Uterine smooth muscle cell (primary cell): ENCODE measurements around the gene AZGP1. TPM values are rescaled to one million over a fixed set of nuclear protein-coding genes. Genes with fewer than 3 reads are reported as not detected.

Experiments
- total RNA-seq: library from RNA; depleted of rRNA; stranded (reverse); fragments of >200 nt; gene quantifications from 2 replicates; pipeline ENCODE4 v1.2.3, GENCODE V29; 2014

AZGP1 gene
- 0.33 TPM in 1 of 2 replicates, not detected in the other for total RNA-seq

GRCh38 chr7:99975782-99976521, at the start of gene AZGP1:
Gene AZGP1, minus strand, starts transcription at chr7:99976031. Its CDS starts 11 bp downstream, at chr7:99976020.

GRCh38 chr7:100015232-100016214, 39.7 kb upstream of the AZGP1 start, which contains the start of gene ZKSCAN1:
Gene ZKSCAN1, plus strand, starts transcription at chr7:100015596. Its CDS starts 7,911 bp downstream, at chr7:100023507.

GRCh38 chr7:99928994-99929729, 46.7 kb downstream of the AZGP1 start, which contains the start of gene GJC3:
Gene GJC3, minus strand, starts transcription at chr7:99929620. Its CDS starts 0 bp downstream, at chr7:99929620.

DNA sequence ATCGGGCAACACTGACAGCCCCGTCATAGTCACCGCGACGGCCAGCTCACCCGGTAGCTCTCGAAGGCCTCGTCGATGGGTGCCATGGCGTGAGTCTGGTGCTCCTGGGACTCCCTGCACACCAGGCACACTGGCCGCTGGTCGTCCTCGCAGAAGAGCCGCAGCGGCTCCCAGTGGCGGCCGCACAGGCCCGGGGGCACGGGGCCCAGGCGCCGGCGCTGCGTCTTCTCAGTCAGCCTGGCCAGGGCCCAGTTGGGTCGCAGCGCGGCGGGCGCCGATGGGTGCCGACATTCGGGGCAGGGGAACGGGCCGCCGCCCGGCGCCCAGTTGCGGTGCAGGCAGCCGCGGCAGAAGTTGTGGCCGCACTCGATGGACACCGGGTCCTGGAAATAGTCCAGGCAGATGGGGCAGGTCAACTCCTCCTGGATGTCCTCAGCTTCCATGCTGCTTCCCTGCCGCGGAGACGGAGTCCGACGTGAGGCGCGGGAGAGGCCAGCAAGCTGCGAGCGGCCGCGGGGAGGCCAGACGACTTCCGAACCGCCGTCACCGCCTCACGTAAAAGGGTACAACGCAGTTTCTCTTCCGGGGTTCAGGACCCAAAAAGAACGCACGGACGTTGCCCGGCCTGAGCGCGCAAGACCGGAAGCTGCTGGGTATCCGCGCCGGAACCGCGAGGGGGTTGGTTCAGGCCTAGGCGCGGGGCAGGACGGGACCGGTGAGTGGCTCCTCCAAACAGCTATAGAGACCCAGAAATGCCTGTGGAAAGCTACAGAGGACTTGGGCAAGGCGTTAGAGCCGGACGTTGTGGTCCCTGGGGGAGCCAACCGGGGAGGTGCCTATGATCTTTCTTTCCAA, 56.6 kb downstream of the AZGP1 start, which contains the start of gene TRIM4:
Gene TRIM4, minus strand, starts transcription at position 572 of the 855 bp plus-strand sequence. Its CDS starts 129 bp downstream, at position 443.

Other genes with a start within 250 kb of the AZGP1 start
- 0.55 and 1.2 TPM in 2 replicates for gene CYP3A7, start 240.8 kb downstream of the AZGP1 start, total RNA-seq
- not detected in 2 replicates for gene CYP3A4, start 191.8 kb downstream of the AZGP1 start, total RNA-seq
- gene CYP3A43, start 148.0 kb downstream of the AZGP1 start, total RNA-seq, result not detected in 2 replicates
- 0.11 and 0.12 TPM in 2 replicates for gene OR2AE1, start 99.0 kb downstream of the AZGP1 start, total RNA-seq
- 21.7 and 30.6 TPM in 2 replicates for gene TRIM4, start 56.5 kb downstream of the AZGP1 start, total RNA-seq
- not detected in 2 replicates for gene GJC3, start 46.4 kb downstream of the AZGP1 start, total RNA-seq
- 33.1 and 44.9 TPM in 2 replicates for gene ZKSCAN1, start 39.6 kb upstream of the AZGP1 start, total RNA-seq
- gene ZSCAN21, start 73.7 kb upstream of the AZGP1 start, total RNA-seq, result 9.5 and 13.1 TPM in 2 replicates
- 23.4 and 24.0 TPM in 2 replicates for gene ZNF3, start 105.7 kb upstream of the AZGP1 start, total RNA-seq
- 96.1 and 167 TPM in 2 replicates for gene COPS6, start 112.9 kb upstream of the AZGP1 start, total RNA-seq
- gene MCM7, start 125.4 kb upstream of the AZGP1 start, total RNA-seq, result 56.1 and 266 TPM in 2 replicates
- gene AP4M1, start 125.6 kb upstream of the AZGP1 start, total RNA-seq, result 22.5 and 29.1 TPM in 2 replicates
- 59.6 and 61.4 TPM in 2 replicates for gene TAF6, start 143.3 kb upstream of the AZGP1 start, total RNA-seq
- 28.4 and 36.7 TPM in 2 replicates for gene CNPY4, start 143.6 kb upstream of the AZGP1 start, total RNA-seq
- 2.6 and 3.1 TPM in 2 replicates for gene MBLAC1, start 150.9 kb upstream of the AZGP1 start, total RNA-seq
- gene LAMTOR4, start 172.9 kb upstream of the AZGP1 start, total RNA-seq, result 80.3 and 91.4 TPM in 2 replicates
- 6.6 and 10.9 TPM in 2 replicates for gene TRAPPC14, start 182.7 kb upstream of the AZGP1 start, total RNA-seq
- gene GAL3ST4, start 192.6 kb upstream of the AZGP1 start, total RNA-seq, result 0.55 and 1.6 TPM in 2 replicates
- gene GPC2, start 201.3 kb upstream of the AZGP1 start, total RNA-seq, result 1.2 and 2.2 TPM in 2 replicates
- 0.62 and 1.00 TPM in 2 replicates for gene STAG3, start 201.9 kb upstream of the AZGP1 start, total RNA-seq
- not detected in 2 replicates for gene PVRIG, start 243.9 kb upstream of the AZGP1 start, total RNA-seq